ENCODE measurements around the gene CCDC188.
A peak's percentile ranks its signal among the peaks of the same experiment; 100 is the strongest.

The CCDC188 gene

DNA sequence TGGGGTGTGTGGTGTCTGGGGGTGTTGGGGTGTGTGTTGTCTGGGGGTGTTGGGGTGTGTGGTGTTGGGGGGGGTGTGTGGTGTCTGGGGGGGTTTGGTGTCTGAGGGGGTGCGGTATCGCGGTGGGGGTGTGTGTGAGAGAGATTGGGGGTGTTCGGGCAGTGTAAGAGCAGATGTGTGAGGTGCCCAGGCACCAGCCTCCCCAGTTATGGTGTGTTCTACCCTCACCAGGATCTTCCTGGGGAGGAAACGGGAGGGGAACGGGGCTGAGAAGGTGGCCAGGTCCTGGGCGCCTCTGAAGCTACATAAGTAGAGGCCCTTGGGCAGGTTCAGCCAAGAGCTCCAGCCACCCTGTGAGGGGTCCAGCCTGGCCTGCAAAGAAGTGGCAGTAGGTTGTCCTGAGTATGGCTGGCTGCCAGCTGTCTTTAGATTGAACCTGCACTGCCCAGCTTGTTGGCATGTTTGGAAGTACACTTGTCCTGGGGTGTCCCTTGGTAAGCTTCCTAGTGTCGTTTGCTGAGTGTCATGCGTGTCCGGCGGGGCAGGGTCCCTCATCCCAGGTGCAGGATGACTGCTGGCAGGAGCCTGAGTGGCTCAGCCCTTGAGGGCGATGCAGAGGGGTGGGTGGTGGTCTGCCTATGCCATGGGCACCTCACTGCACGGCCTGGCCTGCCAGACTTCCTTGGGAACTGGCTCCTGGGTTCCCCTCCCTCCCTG is 27.3 kb downstream of the CCDC188 start:
- no peak for DNase-seq (ENCODE audit: low read depth in 1 of 2, low spot score in 1 of 2)

DNA sequence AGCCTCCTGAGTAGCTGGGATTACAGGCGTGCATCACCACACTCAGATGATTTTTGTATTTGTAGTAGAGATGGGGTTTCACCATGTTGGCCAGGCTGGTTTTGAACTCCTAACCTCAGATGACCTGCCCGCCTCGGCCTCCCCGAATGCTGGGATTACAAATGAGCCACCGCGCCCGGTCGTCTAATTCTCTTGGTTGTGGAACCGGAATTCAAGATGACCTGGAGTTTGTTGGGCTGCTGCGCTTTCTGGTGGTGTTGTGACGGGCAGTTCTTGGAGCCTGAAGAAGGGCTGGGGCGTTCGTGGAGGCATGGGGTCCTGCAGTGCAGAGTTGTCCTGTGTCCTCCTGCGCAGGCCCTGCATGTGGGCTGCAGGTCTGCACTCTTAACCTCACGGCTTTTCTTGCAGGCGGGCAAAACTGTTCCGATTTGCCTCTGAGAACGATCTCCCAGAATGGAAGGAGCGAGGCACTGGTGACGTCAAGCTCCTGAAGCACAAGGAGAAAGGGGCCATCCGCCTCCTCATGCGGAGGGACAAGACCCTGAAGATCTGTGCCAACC is 28.9 kb downstream of the CCDC188 start:
- DNase-seq (ENCODE audit: low read depth in 1 of 2, low spot score in 1 of 2) = no peak

DNA sequence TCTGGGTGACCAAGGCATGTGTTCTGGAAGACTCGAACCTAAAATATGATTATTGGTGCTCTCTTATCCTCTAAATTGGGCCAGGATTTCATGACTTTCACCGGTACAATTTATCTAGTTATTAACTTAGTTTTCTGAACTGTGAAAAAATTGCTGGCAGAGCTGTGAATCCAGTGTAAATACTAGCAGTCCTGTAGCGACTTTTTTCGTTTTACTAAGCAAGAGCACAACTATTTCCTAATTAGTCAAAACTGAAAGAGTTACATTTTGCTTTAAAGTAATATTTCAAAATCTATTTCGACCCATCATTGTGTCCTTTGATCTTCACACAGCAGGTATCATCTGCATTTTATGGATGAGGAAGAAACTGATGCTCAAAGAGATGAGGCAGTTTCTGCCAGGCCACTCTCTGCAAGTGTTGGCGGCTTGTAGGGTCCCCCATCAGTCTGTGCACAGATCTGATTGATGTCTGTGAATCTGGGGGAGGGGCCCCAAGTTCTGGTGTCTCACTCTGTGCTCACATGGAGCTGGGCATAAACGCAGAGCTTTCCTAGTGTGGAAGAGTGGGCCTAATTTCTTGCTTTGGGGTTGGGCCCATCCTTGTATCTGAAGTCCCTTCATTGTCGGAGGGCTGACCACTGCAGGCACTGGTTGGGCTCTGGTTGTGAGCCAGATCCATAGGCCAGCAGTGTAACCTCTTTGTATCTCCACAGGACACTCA is 32.4 kb downstream of the CCDC188 start:
- DNase-seq (ENCODE audit: low read depth in 1 of 2, low spot score in 1 of 2) = no peak

DNA sequence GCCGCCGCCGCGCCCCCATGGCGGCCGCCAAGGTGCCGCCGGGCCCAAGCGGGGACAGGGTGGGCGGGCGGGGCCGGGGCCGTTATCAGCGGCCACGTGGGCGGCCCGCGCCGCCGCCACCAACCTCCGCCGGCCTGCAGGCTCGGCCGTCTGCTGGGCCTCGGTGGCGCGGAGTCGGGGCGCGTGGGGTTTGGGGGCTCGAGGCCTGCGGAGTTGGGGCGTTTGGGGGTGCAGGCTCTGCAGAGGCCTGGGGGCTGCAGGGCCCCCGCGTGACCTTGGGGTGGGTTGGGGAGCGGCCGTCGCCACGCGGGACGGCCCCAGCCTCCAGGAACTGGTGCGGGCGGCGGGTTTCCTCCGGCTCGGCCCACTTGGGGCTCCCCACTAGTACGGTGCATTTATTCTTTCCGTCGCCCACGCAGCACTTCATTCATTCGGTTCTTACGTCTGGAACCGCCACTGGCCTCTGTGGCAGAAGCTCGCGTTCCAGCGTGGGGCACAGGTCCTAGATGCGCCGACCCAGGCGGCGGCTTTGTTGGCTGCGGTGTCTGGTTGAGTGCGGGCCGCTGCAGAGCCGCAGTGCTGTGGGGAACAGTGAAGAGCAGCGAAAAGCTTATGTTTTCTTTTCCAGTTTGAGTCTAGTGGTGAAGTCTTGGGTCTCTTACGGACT is 33.1 kb downstream of the CCDC188 start:
- peak; percentile 64 to 81 for DNase-seq (ENCODE audit: low read depth in 1 of 2, low spot score in 1 of 2)

DNA sequence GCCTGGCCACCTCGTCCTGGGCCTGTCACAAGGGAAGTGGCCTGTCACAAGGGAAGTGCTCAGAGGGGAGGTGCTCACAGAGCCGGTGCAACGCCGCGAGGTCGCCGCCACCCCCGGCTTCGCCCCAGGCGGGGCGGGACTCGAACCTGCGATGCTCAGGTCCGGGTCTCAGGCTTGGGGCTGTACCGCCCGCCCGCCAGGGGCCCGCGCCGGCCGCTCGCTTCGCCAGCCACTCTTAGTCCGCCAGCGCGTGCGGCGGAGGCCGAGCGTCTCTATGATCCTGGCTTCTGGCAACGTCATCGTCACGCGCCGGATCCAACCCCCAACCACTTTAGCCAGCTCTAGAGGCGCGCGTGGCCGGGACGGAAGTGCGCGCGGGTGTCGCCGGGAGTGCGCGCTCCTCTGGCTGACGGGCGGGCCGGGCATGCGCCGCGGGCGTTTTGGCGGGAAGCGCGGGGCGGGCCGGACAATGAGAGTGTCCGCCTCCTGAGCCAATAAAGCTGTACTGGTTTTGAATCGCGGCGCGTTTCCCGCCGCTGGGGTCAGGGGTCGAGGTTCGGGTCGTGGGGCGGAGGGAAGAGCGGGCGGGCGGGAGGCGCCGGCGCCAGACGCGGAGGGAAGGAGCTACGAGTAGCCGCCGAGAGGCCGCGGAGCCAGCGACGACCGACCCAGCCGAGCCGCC is 33.8 kb downstream of the CCDC188 start, which contains the start of gene TRMT2A:
TSS of gene TRMT2A (minus strand) at position 276 of the 682 bp plus-strand sequence. CDS start 320 bp downstream, outside the sequence.
- peak; percentile 96 for DNase-seq (ENCODE audit: low read depth in 1 of 2, low spot score in 1 of 2)

DNA sequence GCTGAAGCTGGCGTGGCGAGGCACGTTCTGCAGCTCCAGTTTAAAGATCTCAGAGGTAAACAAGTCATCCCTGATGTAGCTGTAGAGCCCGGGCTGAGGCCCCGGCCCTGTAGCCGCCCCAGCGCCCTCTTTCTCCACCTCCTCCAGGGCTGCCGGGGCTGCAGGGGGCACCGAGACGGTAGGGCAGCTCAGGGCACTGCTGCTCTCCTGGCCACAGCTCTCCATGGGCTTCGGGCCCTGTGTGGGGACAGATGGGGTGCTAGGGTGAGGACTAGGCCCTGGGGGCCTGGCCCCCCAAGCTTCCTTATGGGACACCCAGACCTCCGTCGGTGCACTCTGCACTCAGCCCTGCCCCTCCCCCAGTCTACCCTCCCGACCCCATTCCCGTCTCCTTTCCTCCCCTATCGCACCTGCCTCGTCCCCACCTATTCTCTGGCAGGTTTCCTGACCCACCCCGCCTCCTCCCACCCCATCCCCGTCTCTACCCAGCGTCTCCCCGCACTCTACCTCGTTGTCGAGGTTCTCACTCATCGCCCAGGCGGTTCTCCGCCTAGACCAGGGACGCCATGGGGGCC is 34.4 kb downstream of the CCDC188 start:
- no peak for DNase-seq (ENCODE audit: low read depth in 1 of 2, low spot score in 1 of 2)

DNA sequence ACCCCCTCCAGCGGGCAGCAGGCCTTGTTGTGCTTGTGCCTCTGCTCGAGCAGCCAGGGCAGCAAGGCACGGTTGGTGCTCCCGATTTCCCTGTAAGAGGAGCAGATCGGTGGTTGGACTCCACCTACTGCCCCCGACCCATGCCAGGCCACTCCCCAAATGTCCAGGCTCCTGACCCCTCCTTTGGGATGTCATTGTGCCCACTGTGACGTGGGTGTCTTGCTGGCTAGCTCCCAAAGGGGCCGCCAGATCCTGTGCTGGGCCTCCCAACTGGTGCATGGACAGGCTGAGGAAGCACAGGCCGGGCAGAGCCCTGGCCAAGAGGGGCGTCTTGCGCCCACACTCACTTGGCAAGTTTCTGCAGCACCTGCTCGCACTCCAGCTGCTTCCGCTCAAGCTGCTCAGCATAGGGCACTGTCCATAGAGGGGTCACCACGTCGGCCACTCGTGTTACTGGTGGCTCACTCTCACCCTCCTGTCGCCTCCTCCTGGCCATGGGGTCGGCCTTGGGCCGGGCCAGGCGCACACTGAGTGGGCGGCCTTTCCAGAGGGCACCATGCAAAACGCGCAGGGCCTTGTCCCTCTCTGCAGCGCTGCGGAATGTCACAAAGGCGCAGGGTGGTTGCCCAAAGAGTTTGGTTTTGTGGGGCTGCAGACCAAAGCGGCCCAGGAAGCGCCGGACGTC is 35.0 kb downstream of the CCDC188 start, which contains the start of gene RANBP1:
TSS of gene RANBP1 (plus strand) at position 414 of the 685 bp plus-strand sequence. CDS start at position 495, 81 bp downstream.
- DNase-seq (ENCODE audit: low read depth in 1 of 2, low spot score in 1 of 2) = no peak

DNA sequence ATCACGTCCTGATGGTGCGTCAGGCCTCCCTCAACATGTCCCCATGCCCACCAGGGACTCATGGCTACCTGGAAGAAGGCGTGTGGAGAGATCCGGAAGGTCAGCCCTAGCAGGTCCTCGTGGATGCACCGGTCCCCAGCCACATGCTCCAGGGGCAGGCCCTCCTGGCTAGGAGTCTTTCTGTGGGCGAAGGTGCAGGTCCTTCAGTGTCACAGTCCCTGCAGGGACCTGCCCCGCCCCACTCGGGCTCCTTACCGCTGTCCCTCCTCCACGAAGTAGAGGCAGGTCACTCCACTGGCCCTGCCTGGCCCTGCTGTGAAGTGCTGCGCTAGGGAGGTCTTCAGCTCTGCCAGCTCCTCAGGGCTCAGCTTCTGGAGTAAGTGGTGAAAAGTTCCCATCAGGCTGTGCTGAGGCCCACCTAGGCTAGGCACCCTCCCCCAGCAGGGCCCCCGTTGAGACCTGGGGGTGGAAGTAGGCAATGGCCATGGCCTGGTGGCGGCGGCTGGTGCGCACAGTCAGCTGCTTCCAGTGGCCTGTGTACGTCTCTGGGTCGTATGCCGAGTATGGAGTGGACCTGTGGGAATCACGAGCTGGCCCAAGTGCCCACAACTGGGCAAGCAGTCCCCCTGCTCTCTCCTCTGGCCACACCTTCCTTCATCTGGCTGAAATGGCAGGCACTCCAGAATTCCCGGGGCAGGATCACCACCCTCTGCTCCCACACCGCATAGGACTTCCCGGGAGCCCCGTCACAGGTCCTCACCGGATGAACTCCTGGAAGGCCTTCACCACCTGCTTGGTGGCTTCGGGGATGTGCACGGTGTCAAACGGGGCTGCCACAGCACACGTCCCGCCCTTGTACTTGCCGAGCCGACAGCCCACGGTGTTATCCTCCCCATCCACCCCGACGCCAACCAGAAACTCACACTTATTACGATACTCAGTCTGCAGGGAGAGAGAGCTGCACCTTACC is 36.1 kb downstream of the CCDC188 start:
- DNase-seq (ENCODE audit: low read depth in 1 of 2, low spot score in 1 of 2) = no peak

DNA sequence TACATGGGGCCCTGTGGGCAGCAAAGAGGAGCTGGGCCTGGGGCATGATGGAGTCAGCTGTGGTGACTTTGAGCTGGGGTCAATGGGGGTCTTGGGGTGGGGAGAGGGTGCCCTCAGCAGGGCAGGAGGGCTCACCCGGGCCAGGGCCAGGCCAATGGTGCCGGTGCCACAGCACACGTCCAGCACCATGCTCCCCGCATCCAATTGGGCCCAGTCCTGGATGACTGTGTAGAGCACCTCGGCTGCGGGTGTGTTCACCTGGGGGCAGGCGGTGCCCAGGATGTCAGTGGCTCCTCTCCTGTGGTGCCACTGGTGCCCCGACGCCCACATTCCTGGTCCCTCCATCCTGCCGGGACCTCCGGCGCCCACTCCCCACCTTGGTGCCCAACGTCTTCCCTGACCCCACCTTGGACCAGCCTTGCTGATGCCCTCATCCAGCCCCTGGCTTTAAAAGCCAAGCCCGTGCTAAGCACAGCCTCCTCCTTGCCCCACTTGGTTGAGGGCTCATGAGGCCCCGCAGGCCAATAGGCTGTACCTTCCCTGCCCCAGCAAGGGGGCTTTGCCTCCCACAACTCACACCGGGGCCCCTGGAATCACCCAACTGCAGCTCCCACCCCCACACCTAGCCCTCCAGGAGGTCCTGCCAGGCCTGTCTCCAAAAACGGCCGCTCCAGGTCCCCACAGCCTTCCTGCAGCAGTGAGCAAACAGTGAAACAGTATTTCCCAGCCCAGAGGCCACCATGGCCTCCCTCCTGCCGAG is 37.1 kb downstream of the CCDC188 start:
- no peak for DNase-seq (ENCODE audit: low read depth in 1 of 2, low spot score in 1 of 2)

DNA sequence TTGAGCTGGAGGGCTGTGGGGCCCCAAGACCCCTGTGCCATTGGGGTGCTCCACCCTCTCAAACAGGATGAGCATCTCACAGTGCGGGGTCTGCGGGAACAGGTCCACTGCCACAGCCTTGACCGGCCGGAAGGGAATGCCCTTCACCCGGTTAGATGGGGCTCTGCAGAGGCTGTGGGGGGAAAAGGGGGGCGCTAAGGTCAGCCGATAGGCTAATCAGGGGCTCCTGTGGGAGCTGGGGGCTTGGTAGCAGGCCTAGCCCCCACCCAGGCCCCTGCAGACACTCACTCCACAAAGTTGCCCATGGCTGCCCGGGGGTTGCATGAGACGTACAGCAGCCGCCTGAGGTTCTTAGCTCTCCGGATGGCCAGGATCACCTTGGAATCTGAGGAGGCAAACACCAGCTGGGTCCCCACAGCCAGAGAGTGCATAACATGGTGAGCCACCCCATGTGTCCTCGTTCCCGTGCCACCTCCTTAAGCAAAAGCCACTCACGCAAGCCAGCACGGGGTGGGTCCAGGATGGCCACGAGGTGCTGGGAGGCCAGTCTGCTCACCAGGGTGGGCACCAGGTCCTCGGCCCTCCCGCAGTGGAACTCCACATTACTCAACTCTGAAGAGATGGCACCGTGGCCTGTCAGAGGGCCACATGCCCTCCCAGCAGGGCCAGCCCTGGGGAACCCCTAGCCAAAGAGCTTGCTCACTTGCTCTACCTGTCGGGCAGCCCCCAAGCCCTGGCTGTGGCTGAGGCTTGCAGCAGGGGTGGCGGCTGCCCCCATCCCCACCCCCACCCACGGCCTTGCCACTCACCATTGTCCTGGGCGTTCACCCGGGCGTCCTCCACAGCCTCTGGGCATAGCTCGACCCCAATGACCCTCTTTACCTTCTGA is 38.0 kb downstream of the CCDC188 start:
- no peak for DNase-seq (ENCODE audit: low read depth in 1 of 2, low spot score in 1 of 2)

DNA sequence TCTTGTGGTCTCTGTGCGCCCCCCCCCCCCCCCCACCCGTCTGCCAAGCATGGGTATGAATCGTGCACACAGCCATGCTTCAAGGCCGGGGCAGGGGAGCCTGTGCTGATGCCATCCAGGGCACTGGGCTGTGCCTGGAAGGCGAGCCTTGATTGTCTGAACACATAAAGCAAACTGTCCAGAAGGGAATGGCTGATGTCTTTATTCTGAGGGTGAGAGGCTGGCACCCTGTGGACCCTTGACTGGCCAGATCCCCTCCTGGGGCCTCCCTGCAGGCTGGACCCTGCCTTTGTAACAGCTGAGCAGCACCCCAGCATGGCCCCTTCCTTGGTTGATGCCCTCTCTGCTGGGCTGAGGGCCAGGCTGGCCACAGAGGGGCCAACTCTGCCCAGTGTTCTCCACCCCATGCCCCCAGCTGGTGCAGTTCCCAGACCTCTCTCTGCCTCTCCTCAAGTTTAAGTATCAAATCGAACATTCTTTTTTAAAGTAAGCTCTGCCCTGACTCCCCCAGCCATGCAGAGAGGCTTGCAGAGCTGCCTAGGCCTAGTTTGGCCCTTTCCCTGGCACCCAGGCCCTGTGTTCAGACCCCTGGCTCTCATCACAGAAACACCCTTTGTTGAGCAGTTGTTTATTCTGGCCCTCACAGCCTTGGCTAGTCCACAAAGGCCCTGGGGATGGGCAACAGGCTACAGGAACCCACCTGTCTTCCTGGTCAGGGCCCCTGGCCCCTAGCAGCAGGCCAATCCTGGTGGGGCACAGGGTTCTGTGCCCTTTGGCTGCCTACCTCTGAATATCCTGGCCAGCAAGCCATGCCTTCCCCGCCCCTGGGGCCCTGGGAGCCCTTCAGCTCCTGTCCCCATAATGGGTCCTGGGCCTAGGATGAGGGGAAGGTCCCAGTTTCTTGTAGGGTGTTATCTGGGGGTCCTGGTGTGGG is 38.9 kb downstream of the CCDC188 start:
- no peak for DNase-seq (ENCODE audit: low read depth in 1 of 2, low spot score in 1 of 2)

DNA sequence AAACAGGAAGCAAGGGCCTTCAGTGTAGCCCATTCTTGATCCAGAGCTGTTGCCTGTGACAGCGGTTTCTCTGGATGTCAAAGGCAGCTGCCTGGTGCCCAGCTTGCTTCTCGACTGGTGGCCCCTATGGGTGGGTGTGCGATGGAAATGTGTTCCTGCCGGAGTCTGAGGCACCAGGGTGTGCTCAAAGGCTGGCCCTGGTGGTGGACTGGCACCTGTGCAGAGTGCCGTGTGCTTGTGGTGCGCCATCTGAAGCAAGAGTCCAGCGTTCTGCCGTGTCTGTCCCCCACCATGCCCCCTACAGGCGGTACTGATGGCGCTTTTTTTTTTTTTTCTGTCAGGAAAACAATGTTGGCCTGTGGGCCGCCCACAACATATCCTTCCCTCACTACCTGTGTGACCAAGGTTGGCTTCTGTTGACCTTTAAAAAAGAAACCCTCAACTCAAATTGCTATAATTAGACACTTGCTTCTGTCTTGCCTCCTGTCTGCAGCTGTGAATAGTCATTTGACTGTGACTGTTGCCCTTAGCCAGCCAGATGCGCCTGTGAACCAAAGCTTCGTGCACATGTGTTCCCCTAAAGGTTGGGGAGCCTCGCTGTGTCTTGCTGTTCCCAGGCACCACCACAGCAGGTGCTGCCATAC is 39.7 kb downstream of the CCDC188 start:
- no peak for DNase-seq (ENCODE audit: low read depth in 1 of 2, low spot score in 1 of 2)

DNA sequence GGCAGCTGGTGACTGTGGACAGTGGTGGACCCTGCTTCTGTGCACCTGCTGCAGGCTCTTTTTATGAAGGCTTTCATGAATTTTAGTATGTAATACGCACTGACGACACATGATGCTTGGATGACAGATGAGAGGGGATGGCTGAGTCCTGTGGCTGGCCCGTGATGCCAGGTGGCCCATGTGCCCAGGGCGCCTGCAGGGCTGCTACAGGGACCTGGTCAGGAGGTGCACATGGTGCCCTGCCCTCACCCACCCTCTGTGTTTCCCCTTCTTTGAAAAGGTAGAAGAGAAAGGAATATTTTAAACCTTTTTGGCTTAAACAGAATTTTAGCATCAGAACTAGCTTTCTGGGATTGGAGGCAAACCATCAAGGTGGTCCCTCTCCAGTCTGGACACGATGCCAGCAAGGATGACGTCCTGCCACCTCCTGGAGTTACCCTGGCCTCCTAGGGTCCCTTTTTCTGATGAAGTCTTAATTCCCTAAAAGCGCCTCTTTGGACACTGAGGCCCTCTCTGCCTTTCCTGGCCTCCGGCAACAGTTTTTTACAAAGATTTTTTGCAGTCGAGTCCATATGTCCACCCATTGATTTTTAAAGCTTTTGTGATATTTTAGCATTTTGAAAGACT is 40.4 kb downstream of the CCDC188 start:
- no peak for DNase-seq (ENCODE audit: low read depth in 1 of 2, low spot score in 1 of 2)

DNA sequence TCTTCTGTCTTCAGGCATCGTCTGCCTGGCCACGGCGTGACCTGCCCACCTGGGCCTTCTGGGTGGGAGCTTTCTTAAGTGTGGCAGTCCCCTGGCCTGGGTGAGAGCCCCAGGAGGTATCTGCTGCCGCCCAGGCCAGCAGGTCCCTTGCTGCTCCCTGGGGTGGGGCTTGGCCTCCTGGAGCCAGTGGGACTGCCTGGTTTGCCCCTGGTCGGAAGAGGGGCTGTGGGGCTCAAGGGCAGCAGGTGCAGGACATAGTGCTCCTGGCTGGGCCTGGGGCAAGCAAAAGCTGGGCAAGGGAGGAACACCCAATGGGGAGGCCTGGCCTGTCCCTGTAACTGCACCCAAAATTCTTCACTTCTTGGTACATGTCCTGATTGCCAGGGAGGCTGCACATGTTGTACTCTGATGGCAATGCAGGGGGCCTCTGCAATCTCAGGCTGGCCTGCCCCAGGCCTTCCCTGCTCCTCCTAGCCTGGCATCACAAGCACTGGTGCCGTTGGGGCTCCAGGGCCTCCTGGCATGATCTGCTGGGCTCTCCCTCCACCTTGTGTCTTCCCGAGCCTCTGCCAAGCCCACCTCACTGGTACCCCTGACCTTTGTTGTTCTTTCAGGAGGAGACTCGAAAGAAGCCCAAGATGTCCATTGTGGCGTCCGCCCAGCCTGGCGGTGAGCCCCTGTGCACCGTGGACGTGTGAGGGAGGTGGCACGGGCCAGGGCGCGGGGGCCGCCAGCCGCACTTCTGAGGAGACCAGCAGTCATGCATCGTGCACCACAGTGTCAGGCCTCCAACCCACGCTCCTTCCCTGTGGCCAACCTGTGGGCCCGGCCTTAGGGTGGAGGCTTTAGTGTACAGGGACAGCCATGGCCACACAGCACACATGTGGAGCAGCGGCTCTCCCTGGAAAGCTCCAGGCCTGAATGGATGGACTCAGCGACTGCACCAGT is 41.2 kb downstream of the CCDC188 start:
- no peak for DNase-seq (ENCODE audit: low read depth in 1 of 2, low spot score in 1 of 2)

Measured in activated CD4-positive, alpha-beta T cell treated with anti-CD3 and anti-CD28 coated beads, Interleukin-2, amount 50 U/mL, for 24 hours (primary cell).